WTC11 (cell line): ENCODE results near the gene VILL. TPM values are rescaled to one million over a fixed set of nuclear protein-coding genes. Genes with fewer than 3 reads are reported as not detected.
"Not testable (repeated sequence)": the region's sequence is repeated elsewhere in the genome, so short reads cannot be mapped to it uniquely, and the experiment has no call there.

ENCODE experiments used
- ATAC-seq: fragments of 200-7000 bp; cut with Tn5 transposase; 2 replicates; pipeline ENCODE4 v1.10.0; 2021; ENCODE audit warnings: mild to moderate bottlenecking, moderate library complexity
- CTCF ChIA-PET: fragments of 300-600 bp; sonication (Branson Sonifier 250); formaldehyde crosslinking; loops from one replicate; lab custom pipeline; 2021; ENCODE audit warnings: antibody characterized with exemption; lab: Charles Lee
- POLR2A ChIA-PET: fragments of 350-600 bp; sonication (Branson Sonifier 250); formaldehyde crosslinking; loops from one replicate; lab custom pipeline; 2021; ENCODE audit warnings: antibody characterized with exemption; lab: Charles Lee
- DNase-seq: peaks from one replicate; pipeline ENCODE4 v3.0.0; 2021; ENCODE audit warnings: low spot score
- H3K27ac Mint-ChIP-seq: 2 replicates; pipeline ENCODE4 v1.8.0; 2021; ENCODE audit warnings: mixed read lengths
- H3K27me3 Mint-ChIP-seq: 2 replicates; pipeline ENCODE4 v1.8.0; 2021; ENCODE audit warnings: low read depth, mild to moderate bottlenecking, moderate library complexity, mixed read lengths
- H3K36me3 Mint-ChIP-seq: 2 replicates; pipeline ENCODE4 v1.8.0; 2021; ENCODE audit warnings: mixed read lengths
- H3K4me1 Mint-ChIP-seq: 2 replicates; pipeline ENCODE4 v1.8.0; 2022; ENCODE audit warnings: mixed read lengths
- H3K4me3 Mint-ChIP-seq: 2 replicates; pipeline ENCODE4 v1.8.0; 2021; ENCODE audit warnings: mild to moderate bottlenecking, moderate library complexity, mixed read lengths
- H3K9me3 Mint-ChIP-seq: 2 replicates; pipeline ENCODE4 v1.8.0; 2021; ENCODE audit warnings: mixed read lengths
- CREM ChIP-seq: sonication (generic); formaldehyde crosslinking; IDR thresholded peaks from 2 replicates; pipeline ENCODE4 v1.8.1; 2022; ENCODE audit warnings: mild to moderate bottlenecking, missing genetic modification reagents, moderate library complexity
- ESRRA ChIP-seq: sonication (generic); formaldehyde crosslinking; IDR thresholded peaks from 2 replicates; pipeline ENCODE4 v1.8.1; 2022; ENCODE audit warnings: mild to moderate bottlenecking, missing genetic modification reagents, borderline replicate concordance
- ETV6 ChIP-seq: sonication (generic); formaldehyde crosslinking; IDR thresholded peaks from 2 replicates; pipeline ENCODE4 v1.8.1; 2022; ENCODE audit warnings: mild to moderate bottlenecking, missing genetic modification reagents
- GABPB1 ChIP-seq: sonication (generic); formaldehyde crosslinking; IDR thresholded peaks from 2 replicates; pipeline ENCODE4 v1.8.1; 2023; ENCODE audit warnings: mild to moderate bottlenecking, missing genetic modification reagents
- GTF2I ChIP-seq: fragments of 250-450 bp; sonication (Bioruptor Pico); conservative IDR thresholded peaks from 2 replicates; pipeline ENCODE4 v1.4.0; 2021; ENCODE audit warnings: mild to moderate bottlenecking
- HMGA2 ChIP-seq: fragments of 250-450 bp; sonication (Bioruptor Pico); IDR thresholded peaks from 2 replicates; pipeline ENCODE4 v1.4.0; 2021; ENCODE audit warnings: mild to moderate bottlenecking, moderate library complexity
- NFATC4 ChIP-seq: fragments of 250-450 bp; sonication (Bioruptor Pico); IDR thresholded peaks from 2 replicates; pipeline ENCODE4 v1.9.0; 2021; ENCODE audit warnings: mild to moderate bottlenecking
- PRRX2 ChIP-seq: fragments of 250-450 bp; sonication (Bioruptor Pico); IDR thresholded peaks from 2 replicates; pipeline ENCODE4 v1.8.0; 2021; ENCODE audit warnings: mild to moderate bottlenecking
- TEAD4 ChIP-seq: sonication (generic); formaldehyde crosslinking; IDR thresholded peaks from 2 replicates; pipeline ENCODE4 v1.8.0; 2022; ENCODE audit warnings: mild to moderate bottlenecking, missing genetic modification reagents
- ZBTB21 ChIP-seq: sonication (generic); formaldehyde crosslinking; IDR thresholded peaks from 2 replicates; pipeline ENCODE4 v1.8.1; 2023; ENCODE audit warnings: mild to moderate bottlenecking, missing genetic modification reagents, borderline replicate concordance
- ZNF671 ChIP-seq: fragments of 250-450 bp; sonication (Bioruptor Pico); IDR thresholded peaks from 2 replicates; pipeline ENCODE4 v1.8.0; 2021; ENCODE audit warnings: mild to moderate bottlenecking
- total RNA-seq: library from RNA; stranded (reverse); gene quantifications from 3 replicates; pipeline ENCODE4 v1.2.3, GENCODE V29; 2021
- TF ChIP-seq, protein P1 (sequence below): sonication (generic); formaldehyde crosslinking; IDR thresholded peaks from 2 replicates; pipeline ENCODE4 v1.8.0; 2022; ENCODE audit warnings: mild to moderate bottlenecking, missing genetic modification reagents
- TF ChIP-seq, protein P2 (sequence below): sonication (generic); formaldehyde crosslinking; IDR thresholded peaks from 2 replicates; pipeline ENCODE4 v1.8.1; 2023; ENCODE audit warnings: mild to moderate bottlenecking, missing genetic modification reagents
- TF ChIP-seq, protein P3 (sequence below): sonication (generic); formaldehyde crosslinking; IDR thresholded peaks from 2 replicates; pipeline ENCODE4 v1.8.0; 2023; ENCODE audit warnings: missing genetic modification reagents, mild to moderate bottlenecking, borderline replicate concordance
- TF ChIP-seq, protein P4 (sequence below): fragments of 250-450 bp; sonication (Bioruptor Pico); IDR thresholded peaks from 2 replicates; pipeline ENCODE4 v1.8.0; 2021; ENCODE audit warnings: mild to moderate bottlenecking
- TF ChIP-seq, protein P5 (sequence below): fragments of 250-450 bp; sonication (Bioruptor Pico); conservative IDR thresholded peaks from 2 replicates; pipeline ENCODE4 v1.9.0; 2021; ENCODE audit warnings: mild to moderate bottlenecking

VILL gene
- total RNA-seq, 1 experiment from 2014 or later: 4.7 TPM

DNA sequence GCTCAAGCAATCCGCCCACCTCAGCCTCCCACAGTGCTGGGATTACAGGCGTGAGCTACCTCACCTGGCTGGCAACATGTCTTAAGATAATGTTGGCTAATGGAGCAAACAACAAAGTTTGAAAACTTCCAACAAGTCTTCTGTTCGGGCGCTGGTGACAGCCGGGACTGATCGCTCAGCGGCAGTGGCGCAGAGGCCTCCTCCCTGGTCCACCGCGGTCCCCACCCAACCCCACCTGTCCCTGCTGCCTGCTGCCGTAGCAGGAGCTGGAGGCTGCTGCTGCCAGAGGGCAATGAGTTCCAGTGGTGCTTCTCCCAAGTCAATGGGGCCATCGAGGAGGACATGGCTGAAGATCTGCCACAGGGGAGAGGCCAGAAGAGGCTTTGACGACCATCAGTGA lies 60.5 kb downstream of the VILL start:
- Mint-ChIP-seq H3K36me3 (peaks cover 18% of the 10 kb centered on the region), H3K4me3 (no peak overlapping the region), H3K4me1 (no peaks in the 10 kb centered on the region), H3K27ac (no peak overlapping the region), H3K27me3 (peaks cover 30% of the 10 kb centered on the region), H3K9me3 (peaks cover 24% of the 10 kb centered on the region)
- TF ChIP-seq, protein P1, sequence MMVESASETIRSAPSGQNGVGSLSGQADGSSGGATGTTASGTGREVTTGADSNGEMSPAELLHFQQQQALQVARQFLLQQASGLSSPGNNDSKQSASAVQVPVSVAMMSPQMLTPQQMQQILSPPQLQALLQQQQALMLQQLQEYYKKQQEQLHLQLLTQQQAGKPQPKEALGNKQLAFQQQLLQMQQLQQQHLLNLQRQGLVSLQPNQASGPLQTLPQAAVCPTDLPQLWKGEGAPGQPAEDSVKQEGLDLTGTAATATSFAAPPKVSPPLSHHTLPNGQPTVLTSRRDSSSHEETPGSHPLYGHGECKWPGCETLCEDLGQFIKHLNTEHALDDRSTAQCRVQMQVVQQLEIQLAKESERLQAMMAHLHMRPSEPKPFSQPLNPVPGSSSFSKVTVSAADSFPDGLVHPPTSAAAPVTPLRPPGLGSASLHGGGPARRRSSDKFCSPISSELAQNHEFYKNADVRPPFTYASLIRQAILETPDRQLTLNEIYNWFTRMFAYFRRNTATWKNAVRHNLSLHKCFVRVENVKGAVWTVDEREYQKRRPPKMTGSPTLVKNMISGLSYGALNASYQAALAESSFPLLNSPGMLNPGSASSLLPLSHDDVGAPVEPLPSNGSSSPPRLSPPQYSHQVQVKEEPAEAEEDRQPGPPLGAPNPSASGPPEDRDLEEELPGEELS (CRISPR knock-in tag): no peak
- TF ChIP-seq NFATC4 (CRISPR knock-in tag) (no peak), HMGA2 (CRISPR knock-in tag) (no peak), ZNF671 (CRISPR knock-in tag) (no peak), CREM (CRISPR knock-in tag) (no peak), ZBTB21 (no peak), GTF2I (CRISPR knock-in tag) (no peak), TEAD4 (CRISPR knock-in tag) (no peak), PRRX2 (CRISPR knock-in tag) (no peak)
- ATAC-seq: no peak
- DNase-seq: no peak
- CTCF ChIA-PET: no interaction called here
- POLR2A ChIA-PET: no interaction called here

DNA sequence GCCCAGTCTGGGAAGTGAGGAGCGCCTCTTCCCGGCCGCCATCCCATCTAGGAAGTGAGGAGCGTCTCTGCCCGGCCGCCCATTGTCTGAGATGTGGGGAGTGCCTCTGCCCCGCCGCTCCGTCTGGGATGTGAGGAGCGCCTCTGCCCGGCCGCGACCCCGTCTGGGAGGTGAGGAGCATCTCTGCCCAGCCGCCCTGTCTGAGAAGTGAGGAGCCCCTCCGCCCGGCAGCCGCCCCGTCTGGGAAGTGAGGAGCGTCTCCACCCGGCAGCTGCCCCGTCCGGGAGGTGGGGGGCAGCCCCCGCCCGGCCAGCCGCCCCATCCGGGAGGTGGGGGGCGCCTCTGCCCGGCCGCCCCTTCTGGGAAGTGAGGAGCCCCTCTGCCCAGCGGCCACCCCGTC lies 62.7 kb downstream of the VILL start:
- POLR2A ChIA-PET, H3K27ac Mint-ChIP-seq, ATAC-seq, H3K4me3 Mint-ChIP-seq, DNase-seq, CTCF ChIA-PET, H3K4me1 Mint-ChIP-seq: not testable (repeated sequence)
- Mint-ChIP-seq H3K27me3 (peaks cover 24% of the 10 kb centered on the region), H3K36me3 (peaks cover 18% of the 10 kb centered on the region), H3K9me3 (peaks cover 24% of the 10 kb centered on the region)

DNA sequence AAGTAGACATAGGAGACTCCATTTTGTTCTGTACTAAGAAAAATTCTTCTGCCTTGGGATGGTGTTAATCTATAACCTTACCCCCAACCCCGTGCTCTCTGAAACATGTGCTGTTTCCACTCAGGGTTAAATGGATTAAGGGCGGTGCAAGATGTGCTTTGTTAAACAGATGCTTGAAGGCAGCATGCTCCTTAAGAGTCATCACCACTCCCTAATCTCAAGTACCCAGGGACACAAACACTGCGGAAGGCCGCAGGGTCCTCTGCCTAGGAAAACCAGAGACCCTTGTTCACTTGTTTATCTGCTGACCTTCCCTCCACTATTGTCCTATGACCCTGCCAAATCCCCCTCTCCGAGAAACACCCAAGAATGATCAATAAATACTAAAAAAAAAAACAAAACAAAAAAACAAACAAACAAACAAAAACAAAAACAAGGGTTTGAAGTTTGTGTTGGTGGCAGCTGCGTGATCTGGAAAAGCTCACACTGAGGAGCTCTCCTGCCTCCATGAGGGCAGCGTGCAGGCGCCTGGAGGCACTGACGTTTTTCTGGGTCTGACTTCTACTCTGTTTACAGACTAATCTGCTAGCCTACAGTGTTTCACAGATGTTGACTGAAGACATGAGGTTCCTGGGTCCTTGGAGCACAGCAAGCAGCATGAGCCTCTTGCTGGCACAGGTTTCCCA lies 63.4 kb downstream of the VILL start:
- DNase-seq, H3K27ac Mint-ChIP-seq, H3K4me3 Mint-ChIP-seq, CTCF ChIA-PET, POLR2A ChIA-PET, ATAC-seq, H3K4me1 Mint-ChIP-seq: not testable (repeated sequence)
- H3K36me3 Mint-ChIP-seq: peaks cover 18% of the 10 kb centered on the region
- peaks cover 24% of the 10 kb centered on the region for H3K9me3 Mint-ChIP-seq
- H3K27me3 Mint-ChIP-seq: peaks cover 24% of the 10 kb centered on the region

DNA sequence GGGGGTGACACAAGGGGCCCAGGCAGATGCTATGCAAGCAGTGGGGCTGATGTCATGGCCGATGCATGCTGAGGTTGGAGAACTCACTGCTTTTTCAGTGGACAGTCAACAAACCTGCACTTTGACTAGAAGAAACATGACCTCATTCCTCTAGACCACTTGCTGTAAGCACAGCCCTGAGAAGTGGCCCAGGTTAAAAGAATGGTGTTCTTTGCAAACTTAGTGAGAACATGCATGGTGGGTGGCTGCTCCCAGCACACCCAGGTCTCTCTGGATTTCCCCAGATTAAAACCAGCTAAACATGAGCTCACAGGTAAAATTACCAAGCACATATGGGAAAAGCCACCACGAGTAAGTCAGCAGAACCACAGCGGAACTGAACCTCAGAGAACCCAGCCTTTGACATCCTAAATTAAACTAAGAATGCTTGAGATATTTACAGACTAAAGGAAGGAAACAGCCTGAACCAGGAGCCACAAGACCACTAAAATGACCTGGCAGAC lies 64.0 kb downstream of the VILL start:
- peaks cover 18% of the 10 kb centered on the region for H3K36me3 Mint-ChIP-seq
- H3K27ac Mint-ChIP-seq: no peak overlapping the region
- no peak for ATAC-seq
- ChIA-PET POLR2A (no interaction called here), CTCF (no interaction called here)
- peaks cover 25% of the 10 kb centered on the region for H3K9me3 Mint-ChIP-seq
- H3K27me3 Mint-ChIP-seq: peaks cover 24% of the 10 kb centered on the region
- no peak for DNase-seq
- no peaks in the 10 kb centered on the region for H3K4me1 Mint-ChIP-seq
- no peak overlapping the region for H3K4me3 Mint-ChIP-seq
- TF ChIP-seq TEAD4 (CRISPR knock-in tag) (no peak), GABPB1 (CRISPR knock-in tag) (no peak), ETV6 (CRISPR knock-in tag) (no peak), ESRRA (CRISPR knock-in tag) (no peak)
- TF ChIP-seq, protein P2, sequence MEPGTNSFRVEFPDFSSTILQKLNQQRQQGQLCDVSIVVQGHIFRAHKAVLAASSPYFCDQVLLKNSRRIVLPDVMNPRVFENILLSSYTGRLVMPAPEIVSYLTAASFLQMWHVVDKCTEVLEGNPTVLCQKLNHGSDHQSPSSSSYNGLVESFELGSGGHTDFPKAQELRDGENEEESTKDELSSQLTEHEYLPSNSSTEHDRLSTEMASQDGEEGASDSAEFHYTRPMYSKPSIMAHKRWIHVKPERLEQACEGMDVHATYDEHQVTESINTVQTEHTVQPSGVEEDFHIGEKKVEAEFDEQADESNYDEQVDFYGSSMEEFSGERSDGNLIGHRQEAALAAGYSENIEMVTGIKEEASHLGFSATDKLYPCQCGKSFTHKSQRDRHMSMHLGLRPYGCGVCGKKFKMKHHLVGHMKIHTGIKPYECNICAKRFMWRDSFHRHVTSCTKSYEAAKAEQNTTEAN (CRISPR knock-in tag): no peak
- TF ChIP-seq, protein P3, sequence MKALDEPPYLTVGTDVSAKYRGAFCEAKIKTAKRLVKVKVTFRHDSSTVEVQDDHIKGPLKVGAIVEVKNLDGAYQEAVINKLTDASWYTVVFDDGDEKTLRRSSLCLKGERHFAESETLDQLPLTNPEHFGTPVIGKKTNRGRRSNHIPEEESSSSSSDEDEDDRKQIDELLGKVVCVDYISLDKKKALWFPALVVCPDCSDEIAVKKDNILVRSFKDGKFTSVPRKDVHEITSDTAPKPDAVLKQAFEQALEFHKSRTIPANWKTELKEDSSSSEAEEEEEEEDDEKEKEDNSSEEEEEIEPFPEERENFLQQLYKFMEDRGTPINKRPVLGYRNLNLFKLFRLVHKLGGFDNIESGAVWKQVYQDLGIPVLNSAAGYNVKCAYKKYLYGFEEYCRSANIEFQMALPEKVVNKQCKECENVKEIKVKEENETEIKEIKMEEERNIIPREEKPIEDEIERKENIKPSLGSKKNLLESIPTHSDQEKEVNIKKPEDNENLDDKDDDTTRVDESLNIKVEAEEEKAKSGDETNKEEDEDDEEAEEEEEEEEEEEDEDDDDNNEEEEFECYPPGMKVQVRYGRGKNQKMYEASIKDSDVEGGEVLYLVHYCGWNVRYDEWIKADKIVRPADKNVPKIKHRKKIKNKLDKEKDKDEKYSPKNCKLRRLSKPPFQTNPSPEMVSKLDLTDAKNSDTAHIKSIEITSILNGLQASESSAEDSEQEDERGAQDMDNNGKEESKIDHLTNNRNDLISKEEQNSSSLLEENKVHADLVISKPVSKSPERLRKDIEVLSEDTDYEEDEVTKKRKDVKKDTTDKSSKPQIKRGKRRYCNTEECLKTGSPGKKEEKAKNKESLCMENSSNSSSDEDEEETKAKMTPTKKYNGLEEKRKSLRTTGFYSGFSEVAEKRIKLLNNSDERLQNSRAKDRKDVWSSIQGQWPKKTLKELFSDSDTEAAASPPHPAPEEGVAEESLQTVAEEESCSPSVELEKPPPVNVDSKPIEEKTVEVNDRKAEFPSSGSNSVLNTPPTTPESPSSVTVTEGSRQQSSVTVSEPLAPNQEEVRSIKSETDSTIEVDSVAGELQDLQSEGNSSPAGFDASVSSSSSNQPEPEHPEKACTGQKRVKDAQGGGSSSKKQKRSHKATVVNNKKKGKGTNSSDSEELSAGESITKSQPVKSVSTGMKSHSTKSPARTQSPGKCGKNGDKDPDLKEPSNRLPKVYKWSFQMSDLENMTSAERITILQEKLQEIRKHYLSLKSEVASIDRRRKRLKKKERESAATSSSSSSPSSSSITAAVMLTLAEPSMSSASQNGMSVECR (CRISPR knock-in tag): no peak
- TF ChIP-seq, protein P4, sequence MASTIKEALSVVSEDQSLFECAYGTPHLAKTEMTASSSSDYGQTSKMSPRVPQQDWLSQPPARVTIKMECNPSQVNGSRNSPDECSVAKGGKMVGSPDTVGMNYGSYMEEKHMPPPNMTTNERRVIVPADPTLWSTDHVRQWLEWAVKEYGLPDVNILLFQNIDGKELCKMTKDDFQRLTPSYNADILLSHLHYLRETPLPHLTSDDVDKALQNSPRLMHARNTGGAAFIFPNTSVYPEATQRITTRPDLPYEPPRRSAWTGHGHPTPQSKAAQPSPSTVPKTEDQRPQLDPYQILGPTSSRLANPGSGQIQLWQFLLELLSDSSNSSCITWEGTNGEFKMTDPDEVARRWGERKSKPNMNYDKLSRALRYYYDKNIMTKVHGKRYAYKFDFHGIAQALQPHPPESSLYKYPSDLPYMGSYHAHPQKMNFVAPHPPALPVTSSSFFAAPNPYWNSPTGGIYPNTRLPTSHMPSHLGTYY: no peak
- TF ChIP-seq, protein P5, sequence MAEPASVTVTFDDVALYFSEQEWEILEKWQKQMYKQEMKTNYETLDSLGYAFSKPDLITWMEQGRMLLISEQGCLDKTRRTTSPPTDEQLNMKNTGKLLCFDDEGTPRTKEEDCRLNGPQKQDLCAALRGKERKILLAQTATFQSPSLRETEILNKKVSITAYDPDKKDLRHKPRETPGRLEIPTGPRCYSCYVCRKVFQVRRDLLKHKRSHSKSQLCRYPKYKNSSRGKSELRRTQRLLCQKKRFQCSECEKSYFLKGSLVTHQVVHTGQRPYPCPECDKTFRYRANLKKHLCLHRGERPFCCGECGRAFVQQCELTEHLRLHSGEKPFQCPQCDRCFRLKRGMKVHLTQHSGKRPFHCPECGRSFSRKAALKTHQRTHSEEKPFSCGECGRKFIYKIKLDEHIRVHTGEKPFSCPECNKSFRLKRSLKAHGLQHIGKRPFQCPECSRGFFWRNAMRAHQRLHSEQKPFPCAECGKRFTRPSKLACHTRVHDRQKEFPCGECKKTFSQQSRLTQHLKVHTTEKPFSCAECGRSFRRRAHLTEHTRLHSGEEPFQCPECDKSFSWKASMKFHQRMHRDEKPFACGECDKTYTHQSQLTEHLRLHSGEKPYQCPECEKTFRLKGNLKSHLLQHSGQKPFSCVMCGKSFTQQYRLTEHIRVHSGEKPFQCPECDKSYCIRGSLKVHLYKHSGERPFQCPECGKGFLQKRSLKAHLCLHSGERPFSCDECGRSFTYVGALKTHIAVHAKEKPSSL (CRISPR knock-in tag): no peak
